BE2C (cell line): ENCODE data around the gene USP34.

ENCODE experiments used
- DNase-seq: peaks from one replicate; pipeline ENCODE4 v3.0.0-alpha.2; 2020
- H3K27me3 ChIP-seq: fragments of 250-450 bp; sonication (Bioruptor Pico); 2 replicates; pipeline ENCODE4 v1.5.1; 2020; ENCODE audit warnings: mild to moderate bottlenecking
- H3K36me3 ChIP-seq: fragments of 250-450 bp; sonication (Bioruptor Pico); 2 replicates; pipeline ENCODE4 v1.5.1; 2020; ENCODE audit warnings: mild to moderate bottlenecking
- H3K4me1 ChIP-seq: fragments of 250-450 bp; sonication (Bioruptor Pico); 2 replicates; pipeline ENCODE4 v1.5.1; 2020
- H3K4me3 ChIP-seq: 2 replicates; pipeline ENCODE4 v1.5.1; 2011; ENCODE audit warnings: low read depth, low read length
- H3K9me3 ChIP-seq: fragments of 250-450 bp; sonication (Bioruptor Pico); 2 replicates; pipeline ENCODE4 v1.5.1; 2020
- TF ChIP-seq, protein P1 (sequence below): IDR thresholded peaks from 2 replicates; pipeline ENCODE4 v1.5.1; 2012; ENCODE audit warnings: mild to moderate bottlenecking, low read depth, low read length

Gene USP34

DNA sequence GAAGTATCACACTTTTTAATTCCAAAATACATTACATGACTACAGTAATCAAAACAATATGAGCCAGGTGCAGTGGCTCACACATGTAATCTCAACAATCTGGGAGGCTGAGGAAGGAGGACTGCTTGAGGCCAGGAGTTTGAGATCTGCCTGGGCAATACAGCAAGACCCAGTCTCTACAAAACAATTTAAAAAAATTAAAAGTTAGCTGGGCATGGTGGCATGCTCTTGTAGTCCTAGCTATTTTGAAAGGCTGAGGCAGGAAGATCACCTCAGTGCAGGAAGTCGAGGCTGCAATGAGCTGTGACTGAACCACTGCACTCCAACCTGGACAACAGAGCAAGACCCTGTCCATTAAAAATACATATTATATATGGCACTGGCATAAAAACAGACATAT, 109.8 kb downstream of the USP34 start:
- Histone ChIP-seq H3K4me3 (no peak overlapping the region), H3K4me1 (no peaks in the 10 kb centered on the region), H3K27me3 (no peaks in the 10 kb centered on the region), H3K36me3 (no peaks in the 10 kb centered on the region), H3K9me3 (no peaks in the 10 kb centered on the region)
- no peak for DNase-seq
- TF ChIP-seq, protein P1, sequence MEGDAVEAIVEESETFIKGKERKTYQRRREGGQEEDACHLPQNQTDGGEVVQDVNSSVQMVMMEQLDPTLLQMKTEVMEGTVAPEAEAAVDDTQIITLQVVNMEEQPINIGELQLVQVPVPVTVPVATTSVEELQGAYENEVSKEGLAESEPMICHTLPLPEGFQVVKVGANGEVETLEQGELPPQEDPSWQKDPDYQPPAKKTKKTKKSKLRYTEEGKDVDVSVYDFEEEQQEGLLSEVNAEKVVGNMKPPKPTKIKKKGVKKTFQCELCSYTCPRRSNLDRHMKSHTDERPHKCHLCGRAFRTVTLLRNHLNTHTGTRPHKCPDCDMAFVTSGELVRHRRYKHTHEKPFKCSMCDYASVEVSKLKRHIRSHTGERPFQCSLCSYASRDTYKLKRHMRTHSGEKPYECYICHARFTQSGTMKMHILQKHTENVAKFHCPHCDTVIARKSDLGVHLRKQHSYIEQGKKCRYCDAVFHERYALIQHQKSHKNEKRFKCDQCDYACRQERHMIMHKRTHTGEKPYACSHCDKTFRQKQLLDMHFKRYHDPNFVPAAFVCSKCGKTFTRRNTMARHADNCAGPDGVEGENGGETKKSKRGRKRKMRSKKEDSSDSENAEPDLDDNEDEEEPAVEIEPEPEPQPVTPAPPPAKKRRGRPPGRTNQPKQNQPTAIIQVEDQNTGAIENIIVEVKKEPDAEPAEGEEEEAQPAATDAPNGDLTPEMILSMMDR = no peak

DNA sequence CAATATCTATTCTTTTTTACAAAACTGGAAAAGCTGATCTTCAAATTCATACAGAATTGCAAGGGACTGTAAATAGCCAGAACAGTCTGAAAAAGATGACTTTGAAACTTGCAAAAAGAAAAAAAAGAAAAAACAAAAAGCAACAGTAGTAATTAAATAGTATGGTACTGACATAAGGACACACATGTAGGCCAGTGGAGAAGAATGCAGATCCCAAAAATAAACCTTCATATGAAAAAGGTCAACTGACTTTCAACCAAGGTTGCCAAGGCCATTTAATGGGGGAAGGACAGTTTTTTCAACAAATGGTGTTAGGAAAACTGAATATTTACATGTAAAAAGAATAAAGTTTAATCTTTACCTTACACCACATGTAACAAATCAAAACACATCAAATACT, 111.8 kb downstream of the USP34 start:
- H3K9me3 ChIP-seq = no peaks in the 10 kb centered on the region
- H3K4me1 ChIP-seq = no peaks in the 10 kb centered on the region
- H3K27me3 ChIP-seq = no peaks in the 10 kb centered on the region
- no peaks in the 10 kb centered on the region for H3K36me3 ChIP-seq
- TF ChIP-seq, protein P1 = no peak
- no peak overlapping the region for H3K4me3 ChIP-seq
- DNase-seq = no peak

DNA sequence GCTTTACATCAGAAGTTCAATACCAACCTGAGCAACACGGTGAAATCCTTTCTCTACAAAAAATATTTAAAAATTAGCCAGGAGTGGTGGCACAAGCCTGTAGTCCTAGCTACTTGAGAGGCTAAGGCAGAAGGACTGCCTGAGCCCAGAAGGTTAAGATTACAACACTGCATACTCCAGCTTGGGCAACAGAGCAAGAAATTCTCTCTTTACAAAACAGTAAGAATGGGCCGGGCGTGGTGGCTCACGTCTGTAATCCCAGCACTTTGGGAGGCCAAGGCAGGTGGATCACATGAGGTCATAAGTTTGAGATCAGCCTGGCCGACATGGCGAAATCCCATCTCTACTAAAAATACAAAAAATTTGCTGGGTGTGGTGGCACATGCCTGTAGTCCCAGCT, 113.2 kb downstream of the USP34 start:
- H3K36me3 ChIP-seq = no peaks in the 10 kb centered on the region
- no peak for DNase-seq

DNA sequence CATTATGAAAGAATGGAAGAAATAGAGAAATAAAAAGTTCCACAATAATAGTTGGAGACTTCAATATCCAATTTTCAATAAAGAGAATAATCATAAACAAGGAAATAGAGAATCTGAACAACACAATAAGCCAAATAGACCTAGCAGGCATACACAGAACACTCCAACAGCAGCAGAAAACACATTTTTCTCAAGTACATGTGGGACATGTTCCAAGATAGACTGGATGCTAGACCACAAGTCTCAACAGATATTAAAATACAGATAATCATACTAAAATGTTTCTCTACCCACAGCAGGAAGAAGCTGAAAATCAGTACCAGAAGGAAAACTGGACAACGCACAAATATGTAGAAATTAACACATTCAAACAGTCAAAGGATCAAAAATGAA, 113.9 kb downstream of the USP34 start:
- no peaks in the 10 kb centered on the region for H3K4me1 ChIP-seq
- no peaks in the 10 kb centered on the region for H3K9me3 ChIP-seq
- no peak overlapping the region for H3K4me3 ChIP-seq
- TF ChIP-seq, protein P1 = no peak
- no peaks in the 10 kb centered on the region for H3K36me3 ChIP-seq
- H3K27me3 ChIP-seq = no peaks in the 10 kb centered on the region
- DNase-seq = no peak

More for the DNA sequence above, 113.2 kb downstream of the USP34 start:
- no peaks in the 10 kb centered on the region for H3K4me1 ChIP-seq
- H3K27me3 ChIP-seq = no peaks in the 10 kb centered on the region
- no peak overlapping the region for H3K4me3 ChIP-seq
- TF ChIP-seq, protein P1 = no peak
- H3K9me3 ChIP-seq = no peaks in the 10 kb centered on the region

DNA sequence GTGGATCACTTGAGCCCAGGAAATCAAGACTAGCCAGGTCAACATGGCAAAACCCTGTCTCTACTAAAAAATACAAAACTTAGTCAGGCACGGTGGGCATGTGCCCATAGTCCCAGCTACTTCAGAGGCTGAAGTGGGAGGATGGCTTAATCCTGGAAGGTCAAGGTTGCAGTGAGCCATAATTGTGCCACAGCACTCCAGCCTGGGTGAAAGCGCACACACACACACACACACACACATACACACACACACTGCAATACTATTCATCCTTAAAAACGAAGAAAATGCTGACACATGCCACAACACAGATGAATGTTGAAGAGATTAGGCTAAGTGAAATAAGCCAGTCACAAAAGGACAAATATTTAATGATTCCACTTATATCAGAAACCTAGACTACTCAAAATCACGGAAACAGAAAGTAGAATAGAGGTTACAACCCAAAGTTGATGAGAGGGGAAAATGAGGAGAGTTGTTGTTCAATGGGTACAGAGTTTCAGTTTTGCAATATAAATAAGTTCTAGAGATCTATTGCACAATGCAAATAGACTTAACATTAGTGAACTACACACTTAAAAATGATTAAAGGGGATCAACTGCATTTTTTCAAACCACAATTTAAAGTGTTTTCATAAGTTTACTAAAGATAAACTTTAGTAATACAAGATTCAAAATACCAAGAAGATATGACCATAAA, 114.5 kb downstream of the USP34 start:
- Histone ChIP-seq H3K27me3 (no peaks in the 10 kb centered on the region), H3K9me3 (no peaks in the 10 kb centered on the region), H3K4me1 (no peaks in the 10 kb centered on the region), H3K4me3 (no peak overlapping the region), H3K36me3 (no peaks in the 10 kb centered on the region)
- DNase-seq = no peak
- TF ChIP-seq, protein P1 = no peak

DNA sequence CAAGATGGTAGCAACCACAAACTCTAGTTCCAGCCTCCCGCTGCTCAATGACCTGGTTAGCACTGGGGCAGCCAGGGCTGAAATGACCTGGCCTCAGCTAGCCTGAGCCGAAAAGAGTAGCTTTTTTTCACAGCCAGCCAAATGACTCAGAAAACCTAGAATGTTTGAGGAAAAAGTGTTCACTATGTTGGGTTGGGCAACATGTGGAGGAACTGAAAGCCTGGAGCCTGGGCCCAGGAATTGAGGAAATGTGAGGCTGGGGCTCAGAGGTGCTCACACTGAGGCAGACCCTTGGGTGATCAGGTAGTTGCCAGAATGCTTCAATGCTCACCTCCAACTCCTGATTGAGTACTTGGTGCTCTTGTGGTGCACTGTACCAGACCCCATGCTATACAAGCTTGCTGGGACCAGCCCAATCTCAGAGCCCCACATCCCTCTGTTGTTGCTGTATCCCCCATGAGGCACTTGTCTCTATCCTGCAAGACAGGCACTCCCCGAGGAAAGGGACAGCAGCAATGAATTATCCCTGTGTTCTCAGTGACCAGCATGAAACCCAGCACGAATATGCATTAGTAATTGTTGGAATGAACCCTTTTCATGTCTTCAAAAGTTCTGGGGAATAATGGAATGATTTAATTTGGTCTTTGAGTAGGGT, 116.2 kb downstream of the USP34 start:
- TF ChIP-seq, protein P1 = no peak
- H3K4me1 ChIP-seq = no peaks in the 10 kb centered on the region
- no peak overlapping the region for H3K4me3 ChIP-seq
- DNase-seq = no peak
- no peaks in the 10 kb centered on the region for H3K27me3 ChIP-seq
- no peaks in the 10 kb centered on the region for H3K9me3 ChIP-seq
- no peaks in the 10 kb centered on the region for H3K36me3 ChIP-seq
